ENCODE data around the gene LGALS12.
"Not testable (repeated sequence)": the region's sequence is repeated elsewhere in the genome, so short reads cannot be mapped to it uniquely, and the experiment has no call there.

The LGALS12 gene

GRCh38 chr11:63534076-63534475 is 28.2 kb downstream of the LGALS12 start:
- no peak for DNase-seq (ENCODE audit: low spot score)

- no peak for DNase-seq (ENCODE audit: low spot score)
These were observed 29.1 kb downstream of the LGALS12 start for GRCh38 chr11:63534895-63535461.

GRCh38 chr11:63535734-63536133 is 29.9 kb downstream of the LGALS12 start:
- no peak for DNase-seq (ENCODE audit: low spot score)

GRCh38 chr11:63536669-63537292 is 30.9 kb downstream of the LGALS12 start, which contains the start of gene PLAAT4:
PLAAT4 (plus strand) TSS chr11:63536808; CDS start chr11:63536869, 61 bp downstream.
- DNase-seq (ENCODE audit: low spot score), result peak; percentile 41

- no peak for DNase-seq (ENCODE audit: low spot score)
These were observed 31.6 kb downstream of the LGALS12 start for GRCh38 chr11:63537293-63538101.

GRCh38 chr11:63542506-63542905 is 36.6 kb downstream of the LGALS12 start:
- not testable (repeated sequence) for DNase-seq (ENCODE audit: low spot score)

- no peak for DNase-seq (ENCODE audit: low spot score)
These were observed 37.8 kb downstream of the LGALS12 start for GRCh38 chr11:63543711-63544110.

GRCh38 chr11:63547061-63547460 is 41.2 kb downstream of the LGALS12 start:
- DNase-seq (ENCODE audit: low spot score), result no peak

GRCh38 chr11:63548178-63548577 is 42.3 kb downstream of the LGALS12 start:
- DNase-seq (ENCODE audit: low spot score), result no peak

GRCh38 chr11:63549411-63549810 is 43.5 kb downstream of the LGALS12 start:
- no peak for DNase-seq (ENCODE audit: low spot score)

- not testable (repeated sequence) for DNase-seq (ENCODE audit: low spot score)
These were observed 44.3 kb downstream of the LGALS12 start for GRCh38 chr11:63550156-63550700.

GRCh38 chr11:63551091-63551888 is 45.4 kb downstream of the LGALS12 start:
- no peak for DNase-seq (ENCODE audit: low spot score)

GRCh38 chr11:63551889-63552266 is 46.0 kb downstream of the LGALS12 start:
- DNase-seq (ENCODE audit: low spot score), result no peak

GRCh38 chr11:63552921-63553320 is 47.0 kb downstream of the LGALS12 start:
- DNase-seq (ENCODE audit: low spot score), result no peak

GRCh38 chr11:63553759-63554158 is 47.9 kb downstream of the LGALS12 start:
- DNase-seq (ENCODE audit: low spot score), result no peak

GRCh38 chr11:63554877-63555223 is 49.0 kb downstream of the LGALS12 start:
- no peak for DNase-seq (ENCODE audit: low spot score)

- no peak for DNase-seq (ENCODE audit: low spot score)
These were observed 50.6 kb downstream of the LGALS12 start for GRCh38 chr11:63556404-63557013.

GRCh38 chr11:63557570-63557969 is 51.7 kb downstream of the LGALS12 start:
- DNase-seq (ENCODE audit: low spot score), result no peak

GRCh38 chr11:63558459-63559157 is 52.7 kb downstream of the LGALS12 start:
- no peak for DNase-seq (ENCODE audit: low spot score)

- DNase-seq (ENCODE audit: low spot score), result peak; percentile 48
These were observed 54.8 kb downstream of the LGALS12 start for GRCh38 chr11:63560506-63561180.
